Endodermal cell (in vitro differentiated cells): Measurements from ENCODE around the gene IL11. TPM values are rescaled to one million over a fixed set of nuclear protein-coding genes. Genes with fewer than 3 reads are reported as not detected.

ENCODE experiments used
- DNase-seq: peaks from one replicate; pipeline ENCODE4 v3.0.0-alpha.2; 2017
- H3K27ac ChIP-seq: 2 replicates; pipeline ENCODE4 v1.5.1; 2013; ENCODE audit warnings: mild to moderate bottlenecking, low read depth, low read length, moderate library complexity
- H3K27me3 ChIP-seq: 2 replicates; pipeline ENCODE4 v1.6.1; 2013; ENCODE audit warnings: mild to moderate bottlenecking, low read length, moderate library complexity; ENCODE audit not compliant: insufficient read depth, control insufficient read depth, poor library complexity, severe bottlenecking
- H3K36me3 ChIP-seq: 2 replicates; pipeline ENCODE4 v1.7.0; 2013; ENCODE audit warnings: mild to moderate bottlenecking, low read length, moderate library complexity; ENCODE audit not compliant: control insufficient read depth, insufficient read depth
- H3K4me1 ChIP-seq: one replicate; pipeline ENCODE4 v1.7.0; 2013; ENCODE audit warnings: low read length; ENCODE audit not compliant: control insufficient read depth, insufficient read depth
- H3K4me3 ChIP-seq: 2 replicates; pipeline ENCODE4 v1.5.1; 2013; ENCODE audit warnings: mild to moderate bottlenecking, low read length, moderate library complexity
- H3K9ac ChIP-seq: 2 replicates; pipeline ENCODE4 v1.6.1; 2013; ENCODE audit warnings: mild to moderate bottlenecking, low read length, moderate library complexity; ENCODE audit not compliant: poor library complexity, severe bottlenecking; ENCODE audit errors: extremely low read depth
- H3K9me3 ChIP-seq: 2 replicates; pipeline ENCODE4 v1.6.1; 2013; ENCODE audit warnings: mild to moderate bottlenecking, low read length, moderate library complexity; ENCODE audit not compliant: control insufficient read depth
- H3K27ac Mint-ChIP-seq: 2 replicates; pipeline ENCODE4 v1.8.0; 2020; ENCODE audit warnings: mixed read lengths
- H3K27me3 Mint-ChIP-seq: 2 replicates; pipeline ENCODE4 v1.8.0; 2021; ENCODE audit warnings: mild to moderate bottlenecking, mixed read lengths; ENCODE audit not compliant: insufficient read depth
- H3K36me3 Mint-ChIP-seq: 2 replicates; pipeline ENCODE4 v1.8.0; 2020; ENCODE audit warnings: low read depth, mixed read lengths
- H3K4me1 Mint-ChIP-seq: 2 replicates; pipeline ENCODE4 v1.8.0; 2020; ENCODE audit warnings: mixed read lengths
- H3K4me3 Mint-ChIP-seq: 2 replicates; pipeline ENCODE4 v1.8.0; 2020; ENCODE audit warnings: mild to moderate bottlenecking, moderate library complexity, mixed read lengths
- H3K9me3 Mint-ChIP-seq: 2 replicates; pipeline ENCODE4 v1.8.0; 2020; ENCODE audit warnings: mild to moderate bottlenecking, mixed read lengths
- CTCF ChIP-seq: fragments of 200-600 bp; sonication (generic); conservative IDR thresholded peaks from 2 replicates; pipeline ENCODE4 v1.5.0; 2021; ENCODE audit warnings: antibody characterized with exemption, mild to moderate bottlenecking
- WGBS, 2 experiments: methylation state at CpG; one replicate each; pipeline versions ENCODE4 v1.1.5 to v1.1.7; 2013; ENCODE audit warnings: missing lambda C conversion rate in 2 of 2, mixed read lengths in 1 of 2; ENCODE audit not compliant: insufficient coverage in 1 of 2, insufficient read length in 1 of 2; 5-methylcytosine and 5-hydroxymethylcytosine counted together
- total RNA-seq, 2 donors: library from RNA; stranded (reverse); fragmentation: NEBNext Ultra II Directional in 1 of 2; extraction: Animal tissue kit (Norgen Biotek cat#: 25700) in 1 of 2; gene quantifications; 2 replicates in 1 of 2; 3 replicates in 1 of 2; pipeline ENCODE4 v1.2.1, GENCODE V29; 2021

Gene IL11
- total RNA-seq, 2 donors from 2014 or later, result 0.91 to 1.7 TPM

GRCh38 chr19:55369653-55370304 lies 484 bp downstream of the IL11 start:
- H3K27ac ChIP-seq, result no peak overlapping the region
- H3K9me3 ChIP-seq, result no peaks in the 10 kb centered on the region
- H3K27me3 ChIP-seq, result peaks cover 49% of the 10 kb centered on the region
- peak overlapping the region; percentile 60 for H3K4me3 Mint-ChIP-seq
- DNase-seq, result peak; percentile 95
- H3K27ac Mint-ChIP-seq, result no peak overlapping the region
- no peaks in the 10 kb centered on the region for H3K36me3 ChIP-seq
- peaks cover 5% of the 10 kb centered on the region for H3K4me1 ChIP-seq
- TF ChIP-seq CTCF, result no peak
- peaks cover 8% of the 10 kb centered on the region for H3K4me1 Mint-ChIP-seq
- no peaks in the 10 kb centered on the region for H3K9me3 Mint-ChIP-seq
- peak overlapping the region; percentile 49 for H3K4me3 ChIP-seq
- no peak overlapping the region for H3K9ac ChIP-seq
- no peaks in the 10 kb centered on the region for H3K36me3 Mint-ChIP-seq
- WGBS, 2 experiments, result 1 to 2% methylated on average over 23 to 53 of the region's 59 CpGs
- peaks cover 62% of the 10 kb centered on the region for H3K27me3 Mint-ChIP-seq

- H3K4me3 ChIP-seq, result no peak overlapping the region
- no peak overlapping the region for H3K27ac Mint-ChIP-seq
- no peaks in the 10 kb centered on the region for H3K36me3 ChIP-seq
- peaks cover 1% of the 10 kb centered on the region for H3K4me1 ChIP-seq
- no peak for TF ChIP-seq CTCF
- no peaks in the 10 kb centered on the region for H3K9me3 Mint-ChIP-seq
- H3K9me3 ChIP-seq, result no peaks in the 10 kb centered on the region
- H3K4me1 Mint-ChIP-seq, result peaks cover 7% of the 10 kb centered on the region
- H3K36me3 Mint-ChIP-seq, result no peaks in the 10 kb centered on the region
- 32 to 43% methylated on average over 11 to 53 of the region's 54 CpGs for WGBS, 2 experiments
- H3K27me3 ChIP-seq, result peaks cover 49% of the 10 kb centered on the region
- peak; percentile 75 for DNase-seq
- H3K9ac ChIP-seq, result no peak overlapping the region
- peak overlapping the region; percentile 29 for H3K4me3 Mint-ChIP-seq
- H3K27ac ChIP-seq, result no peak overlapping the region
- peaks cover 63% of the 10 kb centered on the region for H3K27me3 Mint-ChIP-seq
Measured at GRCh38 chr19:55368701-55369563, 1.3 kb downstream of the IL11 start.

DNA sequence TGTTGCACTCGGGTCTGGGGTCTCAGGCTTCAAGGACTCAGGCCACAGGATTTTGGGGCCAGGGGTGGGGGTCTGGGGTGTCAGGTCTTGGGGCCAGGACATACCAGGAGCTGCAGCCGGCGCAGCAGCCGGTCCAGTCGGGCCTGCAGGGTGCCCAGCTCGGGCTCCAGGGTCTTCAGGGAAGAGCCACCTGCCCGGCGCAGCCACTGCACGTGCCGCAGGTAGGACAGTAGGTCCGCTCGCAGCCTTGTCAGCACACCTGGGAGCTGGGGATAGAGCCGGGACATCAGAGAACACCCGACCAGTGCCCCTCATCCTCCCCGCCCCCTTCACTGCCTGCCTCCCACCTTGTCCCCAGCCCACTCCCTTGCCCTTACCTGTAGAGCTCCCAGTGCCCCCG lies 2.2 kb downstream of the IL11 start:
- no peak for DNase-seq

More for the DNA sequence above, 2.2 kb downstream of the IL11 start:
- Histone ChIP-seq H3K27me3 (peaks cover 49% of the 10 kb centered on the region), H3K4me1 (no peaks in the 10 kb centered on the region), H3K4me3 (no peak overlapping the region), H3K36me3 (no peaks in the 10 kb centered on the region), H3K9me3 (no peaks in the 10 kb centered on the region), H3K9ac (no peak overlapping the region), H3K27ac (no peak overlapping the region)
- no peak for TF ChIP-seq CTCF
- WGBS, 2 experiments, result 93 to 98% methylated on average over 8 to 16 of the region's 16 CpGs
- Mint-ChIP-seq H3K36me3 (no peaks in the 10 kb centered on the region), H3K27me3 (peaks cover 63% of the 10 kb centered on the region), H3K4me1 (peaks cover 2% of the 10 kb centered on the region), H3K9me3 (no peaks in the 10 kb centered on the region), H3K27ac (no peak overlapping the region), H3K4me3 (no peak overlapping the region)
